SK-N-SH (cell line): ENCODE results near the gene NLGN1.

Experiments
- CTCF ChIP-seq: fragments of 200-600 bp; sonication (generic); IDR thresholded peaks from 2 replicates; pipeline ENCODE4 v1.6.1; 2017; ENCODE audit warnings: antibody characterized with exemption, mild to moderate bottlenecking, moderate library complexity
- FOXM1 ChIP-seq: IDR thresholded peaks from 2 replicates; pipeline ENCODE4 v1.4.0; 2012; ENCODE audit warnings: low read depth, mild to moderate bottlenecking
- MEF2A ChIP-seq: IDR thresholded peaks from 2 replicates; pipeline ENCODE4 v1.4.0; 2012; ENCODE audit warnings: low read depth, borderline replicate concordance
- RAD21 ChIP-seq: IDR thresholded peaks from 2 replicates; pipeline ENCODE4 v1.6.1; 2012; ENCODE audit warnings: mild to moderate bottlenecking, low read length
- RCOR1 ChIP-seq: fragments of 150-350 bp; IDR thresholded peaks from 2 replicates; pipeline ENCODE4 v1.6.1; 2017; ENCODE audit warnings: antibody characterized with exemption, low read length
- RXRA ChIP-seq: IDR thresholded peaks from 2 replicates; pipeline ENCODE4 v1.4.0; 2012; ENCODE audit warnings: low read depth, mild to moderate bottlenecking, borderline replicate concordance
- SMC3 ChIP-seq: IDR thresholded peaks from 2 replicates; pipeline ENCODE4 v1.6.1; 2012; ENCODE audit warnings: low read depth, low read length, improper control_type of control experiment
- USF2 ChIP-seq: fragments of 150-350 bp; IDR thresholded peaks from 2 replicates; pipeline ENCODE4 v1.6.1; 2017; ENCODE audit warnings: antibody characterized with exemption, low read length, low read depth, borderline replicate concordance

GRCh38 chr3:173745952-173746682, 348.6 kb downstream of the NLGN1 start:
- TF ChIP-seq CTCF (no peak), FOXM1 (no peak), USF2 (no peak), RXRA (peak; percentile 64; the same call in 1 of the 2 replicates), MEF2A (no peak), RAD21 (no peak), SMC3 (no peak), RCOR1 (no peak)
